ENCODE data around the gene PNMA6F. TPM values are rescaled to one million over a fixed set of nuclear protein-coding genes. Genes with fewer than 3 reads are reported as not detected.

PNMA6F gene
- total and polyA plus RNA-seq, 11 donors = not detected

- no peak for ATAC-seq
- no peak for TF ChIP-seq POLR2A (IDR thresholded peaks at IDR 0.05)
- TF ChIP-seq CTCF (IDR thresholded peaks at IDR 0.05) = no peak
- H3K9me3 ChIP-seq = no peaks in the 10 kb centered on the region
- 74 to 85% (median 80%) methylated on average over 5 of the region's 5 CpGs for WGBS, 4 donors
- no peak overlapping the region for H3K27ac ChIP-seq
- no peaks in the 10 kb centered on the region for H3K4me1 ChIP-seq
- intact Hi-C loops (cut with DNase I) = no loop called here
- H3K36me3 ChIP-seq = no peaks in the 10 kb centered on the region
- no peak for DNase-seq
- H3K27me3 ChIP-seq = peaks cover 0 to 25% (median 0%) of the 10 kb centered on the region in 9 donors
- H3K4me3 ChIP-seq = no peak overlapping the region
Observed at GRCh38 chrX:153366878-153367538, 45.4 kb upstream of the PNMA6F start.

GRCh38 chrX:153366119-153366518, 44.6 kb upstream of the PNMA6F start:
- ATAC-seq = no peak
- 74 to 86% (median 81%) methylated on average over 3 of the region's 3 CpGs for WGBS, 4 donors
- intact Hi-C loops (cut with DNase I) = no loop called here

GRCh38 chrX:153365670-153366069, 44.1 kb upstream of the PNMA6F start:
- TF ChIP-seq POLR2A (IDR thresholded peaks at IDR 0.05) (no peak), CTCF (IDR thresholded peaks at IDR 0.05) (no peak)
- peaks cover 0 to 18% (median 0%) of the 10 kb centered on the region in 9 donors for H3K27me3 ChIP-seq
- intact Hi-C loops (cut with DNase I) = no loop called here
- H3K27ac ChIP-seq = no peak overlapping the region
- no peak overlapping the region for H3K4me3 ChIP-seq
- WGBS, 4 donors = 75 to 92% (median 84%) methylated on average over 4 of the region's 4 CpGs
- H3K4me1 ChIP-seq = no peaks in the 10 kb centered on the region
- H3K36me3 ChIP-seq = no peaks in the 10 kb centered on the region
- ATAC-seq = no peak
- H3K9me3 ChIP-seq = no peaks in the 10 kb centered on the region
- no peak for DNase-seq

More at GRCh38 chrX:153366119-153366518, 44.6 kb upstream of the PNMA6F start:
- Histone ChIP-seq H3K27ac (no peak overlapping the region), H3K4me3 (no peak overlapping the region), H3K4me1 (no peaks in the 10 kb centered on the region), H3K9me3 (no peaks in the 10 kb centered on the region), H3K36me3 (no peaks in the 10 kb centered on the region), H3K27me3 (peaks cover 0 to 18% (median 0%) of the 10 kb centered on the region in 9 donors)
- DNase-seq = no peak
- TF ChIP-seq POLR2A (IDR thresholded peaks at IDR 0.05) = no peak
- no peak for TF ChIP-seq CTCF (IDR thresholded peaks at IDR 0.05)

GRCh38 chrX:153361781-153362397, 40.3 kb upstream of the PNMA6F start:
- ATAC-seq (no peak), DNase-seq (no peak)
- Histone ChIP-seq H3K4me3 (no peak overlapping the region), H3K4me1 (no peaks in the 10 kb centered on the region), H3K9me3 (peaks cover 0 to 12% (median 0%) of the 10 kb centered on the region in 12 donors), H3K27me3 (peaks cover 0 to 9% (median 0%) of the 10 kb centered on the region in 9 donors), H3K36me3 (no peaks in the 10 kb centered on the region), H3K27ac (no peak overlapping the region)
- WGBS, 4 donors = 23 to 68% (median 49%) methylated on average over 2 of the region's 2 CpGs
- TF ChIP-seq POLR2A (IDR thresholded peaks at IDR 0.05) = no peak
- no peak for TF ChIP-seq CTCF (IDR thresholded peaks at IDR 0.05)
- intact Hi-C loops (cut with DNase I) = no loop called here

Measured in heart left ventricle (tissue), 16 donors.